Fibroblast of skin of left biceps (primary cell): ENCODE measurements around the gene GRIK1.

ENCODE experiments used
- DNase-seq, 2 experiments: peaks; one replicate each; pipeline ENCODE4 v3.0.0-alpha.2; 2013; ENCODE audit warnings: low read depth in 2 of 2

GRIK1 gene

GRCh38 chr21:29786496-29787360, 153.1 kb downstream of the GRIK1 start:
- no peak for DNase-seq

- no peak for DNase-seq
These were observed 162.6 kb downstream of the GRIK1 start for GRCh38 chr21:29777160-29777559.

GRCh38 chr21:29775462-29775861, 164.3 kb downstream of the GRIK1 start:
- DNase-seq = no peak

GRCh38 chr21:29771491-29772066, 168.2 kb downstream of the GRIK1 start:
- no peak for DNase-seq

GRCh38 chr21:29763674-29764073, 176.1 kb downstream of the GRIK1 start:
- no peak for DNase-seq

- DNase-seq = no peak
These were observed 177.2 kb downstream of the GRIK1 start for GRCh38 chr21:29762570-29763082.

- no peak for DNase-seq
These were observed 186.6 kb downstream of the GRIK1 start for GRCh38 chr21:29753216-29753615.

GRCh38 chr21:29751473-29752185, 188.2 kb downstream of the GRIK1 start:
- DNase-seq = no peak

GRCh38 chr21:29749957-29750356, 189.8 kb downstream of the GRIK1 start:
- DNase-seq = no peak

- DNase-seq = no peak
These were observed 190.6 kb downstream of the GRIK1 start for GRCh38 chr21:29749223-29749622.

GRCh38 chr21:29748391-29749167, 191.2 kb downstream of the GRIK1 start:
- DNase-seq = no peak

- DNase-seq = no peak
These were observed 198.0 kb downstream of the GRIK1 start for GRCh38 chr21:29741761-29742160.

GRCh38 chr21:29739176-29739575, 200.6 kb downstream of the GRIK1 start:
- no peak for DNase-seq

- DNase-seq = no peak
These were observed 201.1 kb downstream of the GRIK1 start for GRCh38 chr21:29738730-29739129.

- DNase-seq = no peak
These were observed 202.6 kb downstream of the GRIK1 start for GRCh38 chr21:29737186-29737585.

GRCh38 chr21:29730281-29730680, 209.5 kb downstream of the GRIK1 start:
- no peak for DNase-seq

- DNase-seq = no peak
These were observed 213.8 kb downstream of the GRIK1 start for GRCh38 chr21:29726044-29726443.

GRCh38 chr21:29725025-29725736, 214.6 kb downstream of the GRIK1 start:
- no peak for DNase-seq

- no peak for DNase-seq
These were observed 217.8 kb downstream of the GRIK1 start for GRCh38 chr21:29721964-29722363.

GRCh38 chr21:29721221-29721620, 218.6 kb downstream of the GRIK1 start:
- DNase-seq = no peak

- DNase-seq = no peak
These were observed 220.3 kb downstream of the GRIK1 start for GRCh38 chr21:29719521-29719920.
